HS-5 (cell line): Measurements from ENCODE around the gene VPS8.

Source experiments
- DNase-seq: peaks from one replicate; pipeline ENCODE4 v3.0.0-alpha.2; 2012; ENCODE audit warnings: low read depth

The VPS8 gene

GRCh38 chr3:185093116-185093515 lies 281.1 kb downstream of the VPS8 start:
- no peak for DNase-seq

GRCh38 chr3:185094697-185095096 lies 282.7 kb downstream of the VPS8 start:
- no peak for DNase-seq
